Kidney (tissue), 14 donors: ENCODE data around the gene GMDS. TPM values are rescaled to one million over a fixed set of nuclear protein-coding genes. Genes with fewer than 3 reads are reported as not detected.

Source experiments
- DNase-seq, 5 donors: peaks; one replicate each; pipeline ENCODE4 v3.0.0-alpha.2; 2013 to 2020
- FAIRE-seq: peaks from 2 replicates; lab custom pipeline; 2012; peaks lifted over from hg19 to GRCh38; lab: Jason Lieb, UNC
- H3K27ac ChIP-seq, 2 donors: one replicate each; pipeline ENCODE4 v1.7.0; 2013; ENCODE audit warnings: low read depth in 2 of 2, low read length in 2 of 2, inconsistent platforms in 1 of 2
- H3K27me3 ChIP-seq: one replicate; pipeline ENCODE4 v1.7.1; 2013; ENCODE audit warnings: low read length, inconsistent platforms; ENCODE audit not compliant: control insufficient read depth, insufficient read depth
- H3K36me3 ChIP-seq, 3 donors: one replicate each; pipeline versions ENCODE4 v1.7.0 to v1.7.1; 2013; ENCODE audit warnings: low read length in 3 of 3, control low read depth in 1 of 3, inconsistent platforms in 1 of 3; ENCODE audit not compliant: insufficient read depth in 3 of 3, control insufficient read depth in 2 of 3
- H3K4me1 ChIP-seq, 3 donors: one replicate each; pipeline versions ENCODE4 v1.7.0 to v1.7.1; 2013; ENCODE audit warnings: low read length in 3 of 3, inconsistent platforms in 1 of 3, low read depth in 1 of 3; ENCODE audit not compliant: control insufficient read depth in 2 of 3, insufficient read depth in 2 of 3
- H3K4me3 ChIP-seq, 3 donors: one replicate each; pipeline versions ENCODE4 v1.7.0 to v1.8.1; 2013; ENCODE audit warnings: low read length in 3 of 3, control low read depth in 1 of 3, inconsistent platforms in 1 of 3
- H3K9ac ChIP-seq, 3 donors: one replicate each; pipeline versions ENCODE4 v1.7.0 to v1.7.1; 2013; ENCODE audit warnings: low read length in 3 of 3, control low read depth in 1 of 3, inconsistent platforms in 1 of 3
- H3K9me3 ChIP-seq, 3 donors: one replicate each; pipeline versions ENCODE4 v1.7.0 to v1.7.1; 2013; ENCODE audit warnings: low read length in 3 of 3, control low read depth in 1 of 3, inconsistent platforms in 1 of 3; ENCODE audit not compliant: control insufficient read depth in 2 of 3, insufficient read depth in 1 of 3
- intact Hi-C: fragments of 100-400 bp; cut with DNase I; formaldehyde crosslinking; loops from one replicate; pipeline ENCODE4 v1.11.1; 2022
- polyA plus RNA-seq: library from polyadenylated mRNA; stranded (reverse); fragments of 350-450 nt; fragmentation: Illumina TruSeq; extraction: RNeasy Lipid Tissue Mini Kit (QIAGEN cat#74804); gene quantifications from one replicate; pipeline ENCODE4 v1.2.3, GENCODE V29; 2014; ENCODE audit warnings: low read depth, low replicate concordance; ENCODE audit not compliant: insufficient read depth
- total RNA-seq: library from RNA; stranded (reverse); fragmentation: NEBNext Ultra II Directional; extraction: Animal tissue kit (Norgen Biotek cat#: 25700); gene quantifications from one replicate; pipeline ENCODE4 v1.2.1, GENCODE V29; 2021
- TF ChIP-seq, protein P1 (sequence below): IDR thresholded peaks from 3 replicates; pipeline ENCODE4 v1.5.1; 2012; ENCODE audit warnings: mild to moderate bottlenecking, moderate library complexity, borderline replicate concordance; ENCODE audit not compliant: insufficient read depth; ENCODE audit errors: extremely low read depth
- donor health status: control.
- donor health status: control.
- donor health status: control.
- donor health status: control.
- donor health status: control.
- donor health status: DM: yes; HTN: yes; CAD: no.
- donor health status: Normal renal cell carcinoma (clear cell type).

The GMDS gene
- total and polyA plus RNA-seq, 2 donors from 2014 or later: 49.6 to 63.7 TPM

DNA sequence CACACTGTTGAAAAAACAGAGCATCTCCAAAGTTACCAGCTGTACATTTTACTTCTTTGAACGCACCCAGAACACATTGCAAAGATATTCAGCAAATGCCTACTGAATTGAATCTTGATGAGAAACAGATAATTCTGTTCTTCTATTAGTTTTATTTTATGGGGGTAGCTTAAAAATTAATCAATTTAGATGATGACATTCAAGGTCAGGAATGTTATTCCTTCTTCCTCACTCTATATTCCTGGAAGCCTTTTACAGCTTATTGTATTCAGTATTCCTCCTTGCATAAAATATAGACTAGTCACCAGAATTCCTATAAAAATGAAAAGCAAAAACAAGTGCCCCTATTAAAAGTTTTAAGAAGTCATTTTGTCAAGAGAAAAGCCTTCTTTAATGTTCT lies 21.4 kb upstream of the GMDS start:
- FAIRE-seq (no peak), DNase-seq (no peak)
- TF ChIP-seq, protein P1, sequence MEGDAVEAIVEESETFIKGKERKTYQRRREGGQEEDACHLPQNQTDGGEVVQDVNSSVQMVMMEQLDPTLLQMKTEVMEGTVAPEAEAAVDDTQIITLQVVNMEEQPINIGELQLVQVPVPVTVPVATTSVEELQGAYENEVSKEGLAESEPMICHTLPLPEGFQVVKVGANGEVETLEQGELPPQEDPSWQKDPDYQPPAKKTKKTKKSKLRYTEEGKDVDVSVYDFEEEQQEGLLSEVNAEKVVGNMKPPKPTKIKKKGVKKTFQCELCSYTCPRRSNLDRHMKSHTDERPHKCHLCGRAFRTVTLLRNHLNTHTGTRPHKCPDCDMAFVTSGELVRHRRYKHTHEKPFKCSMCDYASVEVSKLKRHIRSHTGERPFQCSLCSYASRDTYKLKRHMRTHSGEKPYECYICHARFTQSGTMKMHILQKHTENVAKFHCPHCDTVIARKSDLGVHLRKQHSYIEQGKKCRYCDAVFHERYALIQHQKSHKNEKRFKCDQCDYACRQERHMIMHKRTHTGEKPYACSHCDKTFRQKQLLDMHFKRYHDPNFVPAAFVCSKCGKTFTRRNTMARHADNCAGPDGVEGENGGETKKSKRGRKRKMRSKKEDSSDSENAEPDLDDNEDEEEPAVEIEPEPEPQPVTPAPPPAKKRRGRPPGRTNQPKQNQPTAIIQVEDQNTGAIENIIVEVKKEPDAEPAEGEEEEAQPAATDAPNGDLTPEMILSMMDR: no peak
- Histone ChIP-seq H3K27me3 (no peaks in the 10 kb centered on the region), H3K36me3 (peaks cover 0 to 7% (median 5%) of the 10 kb centered on the region in 3 donors), H3K9ac (no peak overlapping the region), H3K9me3 (no peaks in the 10 kb centered on the region), H3K4me3 (no peak overlapping the region), H3K4me1 (no peaks in the 10 kb centered on the region), H3K27ac (no peak overlapping the region)
- intact Hi-C loops: no loop called here

DNA sequence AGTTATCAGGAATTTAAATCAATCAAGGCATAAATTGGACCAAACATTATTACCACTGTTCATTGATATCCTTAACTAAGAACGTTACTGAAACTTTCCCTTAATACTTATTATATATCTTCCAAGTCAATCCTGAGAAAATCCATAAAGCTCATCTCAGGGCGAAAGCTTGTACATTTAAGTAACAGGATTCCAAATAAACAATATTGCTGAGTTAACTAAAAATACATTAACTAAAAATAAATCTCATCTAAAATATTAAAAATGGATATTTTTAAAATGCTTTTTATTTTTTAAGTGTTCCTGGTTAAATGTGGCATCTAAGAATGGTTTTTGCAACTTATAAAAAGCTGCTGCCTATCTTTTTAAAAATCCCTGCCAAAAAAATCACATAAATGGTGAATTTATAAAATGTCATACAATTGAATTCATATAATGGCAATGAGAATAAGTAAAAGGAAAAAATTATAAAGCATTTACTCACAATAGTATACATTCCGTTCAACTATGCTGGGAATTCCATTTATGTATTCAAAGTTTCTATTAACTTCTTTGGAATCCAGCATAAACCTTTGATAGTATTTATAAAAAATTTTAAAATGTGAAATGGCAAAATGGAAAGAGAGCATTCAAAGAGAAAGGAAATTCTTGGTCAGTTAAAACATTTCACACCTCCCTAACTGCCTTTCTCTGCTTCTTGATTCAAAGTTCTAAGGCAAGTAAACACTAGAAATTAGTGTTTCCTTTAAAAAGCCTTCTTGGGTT lies 20.8 kb upstream of the GMDS start:
- FAIRE-seq: no peak

DNA sequence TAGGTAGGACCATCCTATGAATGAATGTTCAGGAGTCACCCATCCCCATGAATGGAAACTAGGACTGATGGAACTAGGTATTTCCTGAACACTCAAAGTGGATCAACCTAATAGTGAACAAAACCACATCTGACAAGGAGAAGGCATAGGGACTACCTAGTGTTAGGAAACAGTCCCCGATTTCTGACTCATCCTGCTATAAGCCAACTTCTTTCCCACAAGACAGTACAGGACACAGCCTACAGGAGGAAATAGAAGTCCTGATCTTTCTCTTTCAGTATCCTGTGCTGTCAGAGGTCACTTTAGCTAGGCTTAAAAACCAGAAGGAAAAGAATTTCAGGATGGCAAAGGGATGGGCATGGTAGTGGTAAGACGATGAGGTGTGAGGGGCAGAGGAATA lies 19.5 kb upstream of the GMDS start:
- no peaks in the 10 kb centered on the region for H3K9me3 ChIP-seq
- intact Hi-C loops: no loop called here
- no peak for DNase-seq
- H3K4me1 ChIP-seq: no peaks in the 10 kb centered on the region
- H3K27ac ChIP-seq: no peak overlapping the region
- peaks cover 0 to 7% (median 5%) of the 10 kb centered on the region in 3 donors for H3K36me3 ChIP-seq
- H3K9ac ChIP-seq: no peak overlapping the region
- FAIRE-seq: no peak
- H3K27me3 ChIP-seq: no peaks in the 10 kb centered on the region
- no peak overlapping the region for H3K4me3 ChIP-seq
- TF ChIP-seq, protein P1: no peak

More for the DNA sequence above, 20.8 kb upstream of the GMDS start:
- no peak overlapping the region for H3K27ac ChIP-seq
- H3K4me1 ChIP-seq: no peaks in the 10 kb centered on the region
- H3K9me3 ChIP-seq: no peaks in the 10 kb centered on the region
- peaks cover 0 to 7% (median 5%) of the 10 kb centered on the region in 3 donors for H3K36me3 ChIP-seq
- no peak overlapping the region for H3K9ac ChIP-seq
- no peaks in the 10 kb centered on the region for H3K27me3 ChIP-seq
- TF ChIP-seq, protein P1: no peak
- no peak overlapping the region for H3K4me3 ChIP-seq
- intact Hi-C loops: no loop called here
- DNase-seq: no peak
